ENCODE results near the gene PCTP. TPM values are rescaled to one million over a fixed set of nuclear protein-coding genes. Genes with fewer than 3 reads are reported as not detected.

PCTP gene
- total RNA-seq, 1 experiment from 2014 or later: 17.1 TPM

DNA sequence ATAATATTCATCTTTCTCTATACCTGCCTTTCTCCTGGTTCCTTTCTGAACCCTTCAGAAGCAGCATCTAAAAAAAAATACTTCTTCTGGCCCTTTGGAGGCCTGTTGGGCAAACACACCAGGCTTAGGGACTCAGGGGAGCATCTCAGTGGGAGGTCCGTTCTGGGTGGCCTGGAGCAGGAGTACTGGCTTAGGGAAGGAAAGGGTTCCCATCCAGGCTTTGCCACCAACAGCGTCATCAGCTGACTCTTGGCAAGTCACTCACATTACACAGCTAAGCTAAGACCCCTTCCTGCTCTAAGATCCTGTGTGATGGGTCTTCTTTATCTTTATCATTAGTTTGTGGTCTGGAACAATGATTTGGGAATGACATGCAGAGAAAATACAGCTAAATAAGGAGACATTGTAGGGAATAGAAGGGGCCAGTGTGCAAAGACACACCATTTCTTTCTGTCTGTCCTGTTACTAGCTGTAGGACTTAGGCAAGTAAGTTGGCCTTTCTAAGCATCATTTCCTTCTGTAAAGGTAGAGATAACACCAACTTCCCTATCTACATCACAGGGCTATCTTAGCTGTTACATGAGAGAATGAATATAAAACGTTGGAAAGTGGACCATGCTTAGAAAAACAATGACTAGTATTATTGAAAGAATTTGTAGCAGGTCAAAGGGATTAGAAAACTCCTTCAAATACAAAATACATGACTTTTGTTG, 9.9 kb downstream of the PCTP start:
- H3K14ac ChIP-seq (ENCODE audit: insufficient read depth, low read length): no peak overlapping the region
- H3K9ac ChIP-seq (ENCODE audit: extremely low read depth, insufficient read length, low read length): no peak overlapping the region
- H2BK5ac ChIP-seq (ENCODE audit: insufficient read length, low read length): no peak overlapping the region
- no peak overlapping the region for H2BK12ac ChIP-seq (ENCODE audit: insufficient read length, low read depth, low read length)
- H4K91ac ChIP-seq (ENCODE audit: insufficient read length, low read depth, low read length): no peak overlapping the region
- H3K4ac ChIP-seq (ENCODE audit: low read depth, low read length): no peak overlapping the region
- no peak overlapping the region for H4K8ac ChIP-seq (replicated peaks; ENCODE audit: insufficient read length, low read depth, low read length)
- H3K36me3 Mint-ChIP-seq (ENCODE audit: insufficient read depth in 1 of 3, low read depth in 3 of 3): no peaks in the 10 kb centered on the region
- no peak overlapping the region for H3T11ph ChIP-seq (ENCODE audit: low read length)
- no peaks in the 10 kb centered on the region for H3K4me1 ChIP-seq (ENCODE audit: insufficient read depth, low read length)
- H3K4me3 Mint-ChIP-seq: no peak overlapping the region
- H4K20me1 ChIP-seq (ENCODE audit: control insufficient read depth, insufficient read depth, insufficient read length): no peaks in the 10 kb centered on the region
- no peak overlapping the region for H3K4me2 ChIP-seq (ENCODE audit: insufficient read depth, insufficient read length, low read length)
- no peaks in the 10 kb centered on the region for H3K9me3 ChIP-seq (ENCODE audit: control insufficient read depth, low read depth, low read length)
- no peak overlapping the region for H4K5ac ChIP-seq (ENCODE audit: insufficient read length, low read depth, low read length)
- H3K79me2 ChIP-seq (ENCODE audit: insufficient read depth, low read length): no peaks in the 10 kb centered on the region
- no peaks in the 10 kb centered on the region for H3K79me1 ChIP-seq (ENCODE audit: insufficient read depth, low read depth, low read length, poor library complexity, severe bottlenecking)
- no peak overlapping the region for H2BK120ac ChIP-seq (ENCODE audit: low read depth, low read length, poor library complexity, severe bottlenecking)
- H3K56ac ChIP-seq (ENCODE audit: insufficient read length, low read depth, low read length): no peak overlapping the region
- H3K9me3 Mint-ChIP-seq: no peaks in the 10 kb centered on the region
- no peak overlapping the region for H3K18ac ChIP-seq (ENCODE audit: insufficient read length, low read depth, low read length)
- TF ChIP-seq, protein P1, sequence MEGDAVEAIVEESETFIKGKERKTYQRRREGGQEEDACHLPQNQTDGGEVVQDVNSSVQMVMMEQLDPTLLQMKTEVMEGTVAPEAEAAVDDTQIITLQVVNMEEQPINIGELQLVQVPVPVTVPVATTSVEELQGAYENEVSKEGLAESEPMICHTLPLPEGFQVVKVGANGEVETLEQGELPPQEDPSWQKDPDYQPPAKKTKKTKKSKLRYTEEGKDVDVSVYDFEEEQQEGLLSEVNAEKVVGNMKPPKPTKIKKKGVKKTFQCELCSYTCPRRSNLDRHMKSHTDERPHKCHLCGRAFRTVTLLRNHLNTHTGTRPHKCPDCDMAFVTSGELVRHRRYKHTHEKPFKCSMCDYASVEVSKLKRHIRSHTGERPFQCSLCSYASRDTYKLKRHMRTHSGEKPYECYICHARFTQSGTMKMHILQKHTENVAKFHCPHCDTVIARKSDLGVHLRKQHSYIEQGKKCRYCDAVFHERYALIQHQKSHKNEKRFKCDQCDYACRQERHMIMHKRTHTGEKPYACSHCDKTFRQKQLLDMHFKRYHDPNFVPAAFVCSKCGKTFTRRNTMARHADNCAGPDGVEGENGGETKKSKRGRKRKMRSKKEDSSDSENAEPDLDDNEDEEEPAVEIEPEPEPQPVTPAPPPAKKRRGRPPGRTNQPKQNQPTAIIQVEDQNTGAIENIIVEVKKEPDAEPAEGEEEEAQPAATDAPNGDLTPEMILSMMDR (conservative IDR thresholded peaks at IDR 0.05): no peak
- no peak for DNase-seq
- no peak overlapping the region for H2BK15ac ChIP-seq (ENCODE audit: low read depth, low read length)
- peaks cover 4 to 6% of the 10 kb centered on the region in 2 experiments; a peak in 3 of 4 replicates for H3K4me1 Mint-ChIP-seq
- H2AFZ ChIP-seq (ENCODE audit: low read length): no peak overlapping the region
- no peak overlapping the region for H2BK20ac ChIP-seq (ENCODE audit: low read depth, low read length, poor library complexity, severe bottlenecking)
- H3K23me2 ChIP-seq (ENCODE audit: insufficient read length, low read depth, low read length, poor library complexity, severe bottlenecking): no peaks in the 10 kb centered on the region
- no peak overlapping the region for H3K27ac Mint-ChIP-seq
- H3K27me3 ChIP-seq (ENCODE audit: insufficient read depth, low read length): no peaks in the 10 kb centered on the region
- WGBS (ENCODE audit: extremely low coverage, insufficient read length, low lambda C conversion rate): no CpG with 5 or more reads among the region's 3 CpGs
- no peak overlapping the region for H3K23ac ChIP-seq (ENCODE audit: insufficient read length, low read depth, low read length)
- H3K27ac ChIP-seq (ENCODE audit: insufficient read length, low read depth, low read length): no peak overlapping the region
- H2AK5ac ChIP-seq (ENCODE audit: insufficient read length, low read length): no peak overlapping the region
- H3K27me3 Mint-ChIP-seq (ENCODE audit: low read depth): no peaks in the 10 kb centered on the region
